Activated CD8-positive, alpha-beta memory T cell treated with anti-CD3 and anti-CD28 coated beads for 48 hours (primary cell): ENCODE results near the gene ZBTB8B.
"Not testable (repeated sequence)": the region's sequence is repeated elsewhere in the genome, so short reads cannot be mapped to it uniquely, and the experiment has no call there.

Experiments
- DNase-seq, 3 experiments: peaks; one replicate each; pipeline ENCODE4 v3.0.0-alpha.2; 2020; ENCODE audit warnings: low read depth in 2 of 3, low spot score in 2 of 3

Gene ZBTB8B

DNA sequence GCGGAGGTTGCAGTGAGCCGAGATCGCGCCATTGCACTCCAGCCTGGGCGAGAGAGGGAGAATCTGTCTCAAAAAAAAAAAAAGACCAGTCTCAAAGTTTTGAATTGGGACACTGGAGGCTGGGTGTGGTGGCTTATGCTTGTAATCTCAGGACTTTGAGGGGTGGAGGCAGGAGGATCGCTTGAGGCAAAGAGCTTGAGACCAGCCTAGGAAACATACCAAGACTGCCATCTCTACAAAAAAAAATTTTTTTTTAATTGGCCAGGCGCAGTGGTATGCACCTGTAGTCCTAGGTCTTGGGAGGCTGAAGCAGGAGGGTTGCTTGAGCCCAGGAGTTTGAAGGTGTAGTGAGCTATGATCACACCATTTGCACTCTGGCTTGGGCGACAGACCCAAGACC, 3.9 kb downstream of the ZBTB8B start:
- no peak for DNase-seq

DNA sequence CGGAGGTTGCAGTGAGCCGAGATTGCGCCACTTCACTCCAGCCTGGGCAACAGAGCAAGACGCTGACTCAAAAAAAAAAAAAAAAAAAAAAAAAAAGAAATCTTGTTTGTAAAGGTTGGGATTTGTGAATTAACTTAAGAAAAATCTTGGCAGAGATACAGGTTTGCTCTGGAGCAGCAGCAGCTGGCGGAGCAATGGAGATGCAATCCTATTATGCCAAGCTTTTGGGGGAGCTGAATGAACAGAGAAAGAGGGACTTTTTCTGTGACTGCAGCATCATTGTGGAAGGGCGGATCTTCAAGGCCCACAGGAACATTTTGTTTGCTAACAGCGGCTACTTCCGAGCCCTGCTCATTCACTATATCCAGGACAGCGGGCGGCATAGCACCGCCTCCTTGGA, 5.6 kb downstream of the ZBTB8B start:
- no peak for DNase-seq

DNA sequence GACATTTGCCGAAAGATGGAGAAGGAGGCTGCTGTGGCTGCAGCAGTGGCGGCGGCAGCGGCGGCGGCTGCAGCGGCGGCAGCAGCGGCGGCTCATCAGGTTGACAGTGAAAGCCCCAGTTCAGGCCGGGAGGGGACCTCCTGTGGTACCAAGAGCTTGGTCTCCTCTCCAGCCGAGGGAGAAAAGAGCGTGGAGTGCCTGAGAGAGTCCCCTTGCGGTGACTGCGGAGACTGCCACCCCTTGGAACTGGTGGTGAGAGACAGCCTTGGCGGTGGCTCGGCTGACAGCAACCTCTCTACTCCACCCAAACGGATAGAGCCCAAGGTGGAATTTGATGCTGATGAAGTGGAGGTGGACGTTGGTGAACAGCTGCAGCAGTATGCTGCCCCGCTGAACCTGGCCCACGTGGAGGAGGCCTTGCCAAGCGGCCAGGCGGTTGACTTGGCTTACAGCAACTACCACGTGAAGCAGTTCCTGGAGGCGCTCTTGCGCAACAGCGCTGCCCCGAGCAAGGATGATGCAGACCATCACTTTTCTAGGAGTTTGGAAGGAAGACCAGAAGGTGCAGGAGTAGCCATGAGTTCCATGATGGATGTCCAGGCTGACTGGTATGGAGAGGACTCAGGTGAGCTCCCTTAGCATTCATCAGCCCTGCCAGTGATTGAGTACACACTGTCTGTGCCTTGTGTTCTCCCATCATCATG, 6.3 kb downstream of the ZBTB8B start:
- DNase-seq = no peak

DNA sequence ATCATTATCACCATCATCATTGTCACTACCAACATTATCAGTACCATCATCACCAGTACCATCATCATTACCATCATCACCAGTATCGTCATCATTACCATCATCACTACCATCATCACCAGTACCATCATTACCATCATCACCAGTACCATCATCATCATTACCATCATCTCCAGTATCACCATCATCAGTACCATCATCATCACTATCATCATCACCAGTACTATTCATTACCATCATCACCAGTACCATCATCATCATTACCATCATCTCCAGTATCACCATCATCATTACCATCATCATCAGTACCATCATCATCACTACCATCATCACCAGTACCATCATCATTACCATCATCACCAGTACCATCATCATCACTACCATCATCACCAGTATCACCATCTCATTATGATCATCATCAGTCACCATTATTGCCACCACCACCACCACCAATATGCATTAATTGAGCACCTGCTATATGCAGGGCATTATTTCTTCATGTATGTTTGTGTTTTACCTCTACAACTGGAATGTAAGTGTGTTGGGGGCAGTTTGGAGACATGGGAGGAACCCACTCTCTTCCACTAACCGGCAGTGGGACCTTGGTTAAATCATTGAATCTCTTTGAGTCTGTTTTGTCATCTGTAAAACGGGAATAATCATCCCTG, 7.0 kb downstream of the ZBTB8B start:
- DNase-seq = no peak

DNA sequence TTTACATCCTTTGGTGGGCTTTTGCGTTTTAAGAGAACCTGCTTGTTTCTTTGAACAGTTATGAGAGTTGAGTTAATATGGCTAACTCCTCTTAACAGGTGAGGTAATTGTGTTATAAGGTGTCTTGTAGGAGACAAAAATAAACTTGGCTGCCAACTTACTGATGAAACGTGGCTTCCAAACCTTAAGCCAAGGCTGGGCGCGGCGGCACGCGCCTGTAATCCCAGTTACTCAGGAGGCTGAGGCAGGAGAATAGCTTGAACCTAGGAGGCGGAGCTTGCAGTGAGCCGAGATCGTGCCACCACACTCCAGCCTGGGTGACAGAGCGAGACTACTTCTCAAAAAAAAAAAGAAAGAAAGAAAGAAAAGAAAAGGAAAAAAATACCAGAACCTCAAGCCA, 8.1 kb downstream of the ZBTB8B start:
- not testable (repeated sequence) for DNase-seq

DNA sequence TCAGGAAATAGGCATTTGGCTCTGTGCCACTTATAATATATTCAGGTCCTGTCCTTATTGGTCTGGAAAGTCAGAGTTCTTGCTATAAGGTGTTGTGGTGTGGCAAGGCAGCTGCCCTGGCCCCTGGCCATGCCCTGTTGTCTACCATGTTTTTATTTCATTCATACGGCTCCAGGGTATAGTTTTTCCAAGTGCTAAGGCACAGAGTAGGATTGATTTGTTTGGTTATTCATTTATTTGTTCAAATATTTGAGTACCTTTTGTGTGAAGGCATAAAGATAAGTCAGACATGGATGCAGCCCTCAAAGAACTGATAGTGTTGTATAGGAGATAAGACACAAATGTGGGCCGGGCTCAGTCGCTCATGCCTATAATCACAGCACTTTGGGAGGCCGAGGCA, 10.1 kb downstream of the ZBTB8B start:
- no peak for DNase-seq

DNA sequence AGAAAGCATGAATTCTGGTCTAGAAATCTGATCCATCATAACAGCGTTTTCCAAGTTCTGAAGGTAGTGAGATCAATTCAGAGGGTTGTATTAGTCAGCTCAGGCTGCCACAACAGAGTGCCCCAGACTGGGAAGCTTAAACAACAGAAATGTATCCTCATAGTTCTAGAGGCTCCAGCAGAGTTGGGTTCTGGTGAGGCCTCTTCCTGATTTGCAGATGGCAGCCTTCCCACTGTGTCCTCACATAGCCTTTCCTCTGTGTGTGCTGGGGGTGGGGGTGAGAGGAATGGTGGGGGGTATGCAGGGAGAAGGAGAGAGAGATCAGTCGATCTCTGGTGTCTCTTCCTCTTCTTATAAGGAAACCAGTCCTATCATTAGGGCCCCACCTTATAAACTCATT, 15.1 kb downstream of the ZBTB8B start:
- DNase-seq = no peak

DNA sequence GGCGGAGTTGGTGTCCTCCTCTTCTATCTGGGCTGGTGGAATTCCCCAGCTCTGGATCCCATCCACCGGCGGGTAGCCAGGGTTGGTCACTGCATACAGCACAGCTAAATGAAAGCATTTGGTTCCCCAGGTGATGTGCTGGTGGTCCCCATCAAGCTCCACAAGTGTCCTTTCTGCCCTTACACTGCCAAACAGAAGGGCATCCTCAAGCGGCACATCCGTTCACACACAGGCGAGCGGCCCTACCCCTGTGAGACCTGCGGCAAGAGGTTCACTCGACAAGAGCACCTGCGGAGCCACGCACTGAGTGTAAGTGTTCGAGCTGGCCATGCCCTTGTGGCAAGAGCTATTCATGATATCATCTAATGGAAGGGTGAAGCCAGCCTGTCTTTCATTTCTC, 15.9 kb downstream of the ZBTB8B start:
- DNase-seq = no peak

DNA sequence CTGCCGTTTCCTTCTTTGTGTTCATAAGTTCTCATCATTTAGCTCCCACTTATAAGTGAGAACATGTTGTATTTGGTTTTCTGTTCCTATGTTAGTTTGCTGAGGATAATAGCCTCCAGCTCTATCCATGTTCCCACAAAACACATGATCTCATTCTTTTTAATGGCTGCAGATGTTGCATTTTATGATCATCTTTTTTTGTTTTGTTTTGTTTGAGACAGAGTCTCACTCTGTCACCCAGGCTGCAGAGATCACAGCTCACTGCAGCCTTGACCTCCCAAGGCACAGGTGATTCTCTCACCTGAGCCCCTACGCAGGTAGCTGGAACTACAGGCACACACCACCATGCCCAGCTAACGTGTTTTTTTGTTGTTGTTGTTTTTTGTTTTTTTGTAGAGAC, 16.9 kb downstream of the ZBTB8B start:
- not testable (repeated sequence) for DNase-seq

DNA sequence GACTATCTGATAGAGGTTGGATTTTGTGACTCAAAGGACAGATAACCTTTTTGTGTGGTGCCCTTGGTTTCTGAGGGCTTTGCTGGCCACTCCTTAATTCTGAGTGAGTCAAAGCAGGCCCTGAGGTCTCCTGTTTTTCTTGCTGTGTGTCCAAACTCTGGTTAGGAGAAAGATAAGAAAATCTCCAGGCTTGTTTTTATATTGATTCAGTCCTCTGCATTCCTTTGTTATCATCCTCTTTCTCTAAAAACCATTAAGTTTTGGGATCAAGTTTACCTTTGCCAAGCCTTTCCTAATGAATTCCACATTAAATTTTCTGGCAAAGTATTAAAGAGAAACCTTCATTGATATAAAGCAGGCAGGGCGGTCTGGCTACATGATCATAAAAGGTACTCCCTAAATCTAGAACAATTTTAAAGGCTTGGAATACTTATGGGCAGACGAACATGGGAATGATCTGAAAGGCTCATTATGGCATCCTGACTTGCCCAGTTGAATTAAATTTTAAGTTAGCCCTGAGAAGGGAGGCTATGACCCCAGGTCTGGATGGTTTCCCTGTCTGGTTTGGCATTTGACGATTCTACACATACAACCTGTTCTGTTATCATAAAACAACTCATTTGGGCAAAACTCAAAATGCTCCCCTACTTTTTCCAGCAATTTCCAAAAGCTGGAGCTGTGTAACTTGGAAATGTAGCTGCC, 20.8 kb downstream of the ZBTB8B start:
- DNase-seq = no peak

DNA sequence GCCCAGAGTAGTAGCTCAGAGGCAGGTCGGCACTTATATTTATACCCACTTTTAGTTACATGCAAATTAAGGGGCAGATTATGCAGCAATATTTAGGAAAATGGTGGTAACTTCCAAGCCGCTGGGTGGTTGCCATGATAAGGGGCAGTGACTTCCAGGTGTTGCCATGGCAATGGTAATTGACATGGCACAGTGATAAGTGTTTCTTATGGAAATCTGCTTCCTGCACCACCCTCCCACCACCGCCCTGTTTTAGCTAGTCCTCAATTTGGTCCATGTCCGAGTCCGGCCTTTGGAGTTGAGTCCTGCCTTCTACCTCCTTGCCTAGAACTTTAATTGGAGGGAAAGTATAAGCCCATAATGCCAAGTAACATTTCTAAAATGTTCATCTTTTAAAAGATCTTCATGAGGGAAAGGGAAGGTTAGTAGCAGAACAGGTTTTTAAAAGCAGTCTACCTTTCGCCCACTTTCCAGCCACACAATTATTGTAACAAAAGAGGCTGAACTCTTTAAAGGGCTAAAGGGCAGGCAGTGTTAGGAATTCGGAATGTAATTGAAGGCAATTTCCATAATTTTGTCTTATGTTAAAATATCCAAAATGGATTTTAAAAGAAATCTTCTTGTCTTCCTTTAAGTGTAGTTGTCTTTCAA, 21.7 kb downstream of the ZBTB8B start:
- DNase-seq = no peak

DNA sequence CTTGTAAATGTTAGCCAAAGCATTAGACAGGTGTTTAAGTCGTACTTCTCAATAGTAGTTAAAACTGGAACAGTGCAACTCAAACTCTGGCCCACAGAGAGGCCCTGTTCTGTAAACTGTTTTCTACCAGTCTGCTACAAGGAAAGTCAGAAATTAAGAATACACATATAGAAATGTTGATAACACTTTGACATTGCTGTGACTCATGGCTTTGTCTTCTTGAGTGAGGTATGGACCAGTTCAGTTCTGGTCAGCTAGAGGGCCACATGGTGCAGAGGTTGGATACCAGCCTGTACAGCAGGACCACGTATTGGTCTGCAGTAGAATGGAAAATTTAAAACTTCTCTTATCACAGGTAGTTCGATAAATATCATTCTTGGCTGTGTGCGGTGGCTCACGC, 22.3 kb downstream of the ZBTB8B start:
- DNase-seq = no peak

DNA sequence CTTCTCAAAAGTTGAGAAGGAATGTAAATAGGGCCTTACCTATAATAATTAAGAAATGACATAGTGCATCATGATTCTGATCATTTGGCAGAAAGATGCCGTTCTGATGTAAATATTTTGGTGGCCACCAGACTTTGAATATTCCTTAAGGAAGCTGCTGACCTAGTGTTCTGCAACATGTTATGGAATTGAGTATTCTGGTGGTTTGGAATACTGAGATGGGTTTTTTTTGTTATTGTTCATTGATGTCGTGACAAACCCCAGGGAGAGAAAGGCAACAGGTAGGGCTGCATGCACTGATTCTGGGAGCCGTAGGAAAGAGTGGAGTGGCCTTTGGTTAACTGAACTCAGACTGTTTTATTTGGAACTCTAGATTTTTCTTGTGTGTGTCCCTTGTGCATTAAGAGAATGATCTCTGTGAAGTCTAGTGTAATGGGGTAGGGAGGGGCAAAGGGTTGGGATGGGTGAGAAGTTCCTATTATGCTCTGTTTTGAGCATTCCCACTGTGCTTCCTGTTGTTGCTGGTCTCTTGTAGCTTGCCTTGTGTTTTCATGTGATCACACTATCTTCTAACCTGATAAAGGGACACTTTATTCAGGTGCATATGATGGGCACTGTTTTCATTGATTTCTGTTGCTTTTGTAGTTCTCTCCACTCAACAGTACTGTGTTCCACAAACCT, 25.0 kb downstream of the ZBTB8B start:
- DNase-seq = no peak

DNA sequence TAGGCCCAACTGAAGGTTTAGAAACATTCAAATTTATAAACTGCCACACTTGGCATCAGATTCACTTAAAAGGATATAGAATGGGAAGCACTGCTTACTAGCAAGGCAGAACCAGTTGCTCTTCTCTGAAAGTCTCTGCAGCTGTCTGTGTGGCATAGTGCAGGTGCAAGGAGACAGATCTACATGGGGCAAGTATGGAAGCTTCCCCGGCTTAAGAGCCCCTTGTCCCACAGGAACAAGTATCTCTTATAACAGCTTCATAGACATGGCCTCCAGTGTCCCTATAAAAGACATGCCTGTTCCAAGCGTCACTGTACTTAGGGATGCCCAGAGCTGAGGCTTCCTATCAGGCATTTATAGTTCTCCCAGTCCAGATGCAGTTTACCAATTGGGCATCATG, 26.5 kb downstream of the ZBTB8B start:
- DNase-seq = no peak

DNA sequence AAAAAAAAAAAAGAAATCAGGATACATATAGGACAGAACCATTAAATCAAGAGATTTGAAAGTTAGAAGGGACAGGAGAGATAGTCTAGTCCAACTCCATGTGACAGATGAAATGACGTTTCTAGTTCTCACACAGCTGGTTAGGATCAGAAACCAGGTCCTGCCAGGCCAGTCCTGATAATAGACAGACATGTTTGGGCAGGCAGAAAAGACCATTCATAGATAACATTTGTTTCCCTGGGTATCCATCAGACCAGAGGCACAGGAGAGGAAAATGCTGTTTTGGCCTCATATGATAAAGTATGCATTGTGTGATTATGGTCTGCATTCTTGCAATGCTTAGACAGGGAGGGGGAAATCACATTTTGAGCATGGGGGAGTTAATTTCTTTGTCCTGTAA, 29.3 kb downstream of the ZBTB8B start:
- no peak for DNase-seq

DNA sequence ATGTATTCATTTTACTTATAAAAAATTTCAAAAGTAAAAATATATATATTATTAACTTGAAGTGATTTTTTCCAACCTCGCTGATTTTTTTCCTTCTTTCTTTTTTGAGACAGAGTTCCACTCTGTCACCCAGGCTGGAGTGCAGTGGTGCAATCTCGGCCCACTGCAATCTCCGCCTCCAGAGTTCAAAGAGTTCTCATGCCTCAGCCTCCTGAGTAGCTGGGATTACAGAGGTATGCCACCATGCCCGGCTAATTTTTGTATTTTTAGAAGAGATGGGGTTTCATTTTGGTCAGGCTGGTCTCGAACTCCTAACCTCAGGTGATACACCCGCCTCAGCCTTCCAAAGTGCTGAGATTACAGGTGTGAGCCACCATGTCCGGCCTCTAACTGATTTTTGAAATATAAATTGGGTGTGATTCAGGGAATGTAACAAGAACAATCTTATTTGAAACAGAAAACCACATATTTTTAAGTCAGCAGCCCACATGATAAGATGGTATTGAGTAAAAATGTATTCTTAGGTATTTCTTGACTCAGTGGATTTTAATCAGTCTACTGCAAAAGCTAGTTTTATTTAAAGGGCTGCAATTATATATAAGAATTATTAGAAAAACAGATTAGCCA, 30.0 kb downstream of the ZBTB8B start:
- no peak for DNase-seq

DNA sequence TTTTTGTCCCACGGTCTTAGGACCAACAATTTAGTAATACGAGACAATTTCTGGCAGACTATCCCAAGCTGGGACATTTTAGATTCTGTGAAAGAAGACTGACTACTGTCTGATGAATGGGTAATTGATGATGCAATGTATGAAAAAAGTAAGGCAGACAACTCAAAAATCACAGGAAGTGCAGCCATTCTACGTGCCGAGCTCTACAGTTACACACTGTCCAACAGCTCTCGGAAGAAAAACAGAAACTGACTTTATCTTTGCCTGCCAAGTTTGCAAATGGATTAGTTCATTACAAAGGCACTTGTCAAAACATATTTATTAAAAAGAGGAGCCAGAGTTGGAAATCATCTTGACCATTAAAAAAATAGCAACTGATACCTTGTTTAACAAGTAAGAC, 31.3 kb downstream of the ZBTB8B start:
- no peak for DNase-seq

DNA sequence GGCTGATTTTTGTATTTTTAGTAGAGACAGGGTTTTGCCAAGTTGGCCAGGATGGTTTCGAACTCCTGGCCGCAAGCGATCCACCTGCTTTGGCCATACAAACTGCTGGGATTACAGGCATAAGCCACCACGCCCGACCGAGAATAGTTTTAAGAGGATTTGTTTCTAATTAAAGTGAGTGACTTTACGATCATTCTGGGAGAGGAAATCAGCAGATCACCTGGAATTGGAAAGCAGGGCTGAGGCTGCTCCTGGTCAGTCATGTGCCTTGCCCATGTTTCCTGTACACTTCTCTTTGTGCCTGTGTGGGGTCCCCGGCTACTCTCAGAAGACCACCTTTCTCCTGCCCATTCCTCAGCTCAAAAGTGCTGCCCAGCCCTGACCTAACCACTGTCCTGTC, 33.9 kb downstream of the ZBTB8B start:
- DNase-seq = no peak

DNA sequence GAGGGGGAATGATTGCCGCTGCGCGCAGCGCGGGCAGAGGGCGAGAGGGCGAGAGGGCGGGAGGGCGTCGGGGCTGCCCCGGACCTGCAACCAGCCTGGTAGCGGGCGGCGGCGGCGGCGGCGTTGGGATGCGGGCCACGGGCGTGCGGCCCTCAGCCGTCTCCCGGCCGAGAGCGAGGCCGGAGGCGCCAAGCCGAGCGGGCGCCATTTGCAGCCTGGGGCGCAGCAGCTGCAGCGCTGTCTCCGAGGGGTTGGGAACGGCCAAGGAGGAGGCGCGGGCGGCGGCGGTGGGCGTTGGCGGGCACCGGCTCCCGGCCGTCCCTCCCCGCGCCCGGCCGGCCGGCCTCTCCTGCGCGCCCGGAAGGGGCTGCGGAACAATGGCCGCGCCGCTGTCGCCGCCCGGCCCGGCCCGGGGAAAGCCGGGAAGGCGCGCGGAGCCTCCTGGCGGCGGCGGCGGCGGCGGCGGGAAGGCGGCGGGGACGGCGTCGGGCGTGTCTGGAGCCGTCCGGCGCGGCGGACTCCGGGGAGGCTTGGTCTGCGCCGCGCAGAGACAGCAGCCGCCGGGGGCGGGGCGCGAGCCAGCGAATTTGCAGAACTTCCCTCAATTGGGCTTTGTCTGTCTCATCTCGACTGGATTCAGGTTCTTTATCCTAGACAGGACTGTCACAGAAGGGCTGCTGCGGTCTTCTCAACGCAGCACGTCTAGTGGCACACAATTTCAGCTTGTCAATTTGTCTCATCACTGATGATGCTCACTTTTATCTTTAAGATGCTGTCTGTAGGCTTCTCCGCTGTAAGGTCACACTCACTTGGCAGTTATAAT, 35.7 kb downstream of the ZBTB8B start:
- DNase-seq = peak in 2 of 3 experiments; percentile 3 to 6

DNA sequence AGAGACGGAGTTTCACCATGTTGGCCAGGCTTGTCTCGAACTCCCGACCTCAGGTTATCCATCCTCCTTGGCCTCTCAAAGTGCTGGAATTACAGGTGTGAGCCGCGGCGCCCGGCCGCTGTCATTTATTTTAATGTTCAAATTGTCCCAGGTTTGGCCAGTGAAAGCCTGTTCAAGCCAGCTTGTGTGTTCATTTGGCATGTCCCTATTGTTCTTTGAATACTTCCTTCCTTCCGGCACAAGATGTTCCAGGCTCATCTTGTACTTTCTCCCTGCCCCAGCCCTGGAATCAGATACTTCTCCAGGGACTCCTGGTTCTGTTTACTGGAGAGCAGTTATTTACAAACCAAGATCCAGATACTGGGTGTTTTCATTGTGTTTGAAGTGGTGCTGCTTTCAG, 37.0 kb downstream of the ZBTB8B start:
- DNase-seq = no peak
